ENCODE data around the gene TXNL1. TPM values are rescaled to one million over a fixed set of nuclear protein-coding genes. Genes with fewer than 3 reads are reported as not detected.

TXNL1 gene
- total RNA-seq, 6 donors from 2014 or later, result 6.9 to 53.4 (median 41.1) TPM

GRCh38 chr18:56651771-56652092, 13.3 kb upstream of the TXNL1 start:
- DNase-seq (no peak), ATAC-seq (ENCODE audit: low FRiP score in 2 of 2) (no peak)
- peak overlapping the region; percentile 83 to 94 (median 91) for H3K27ac ChIP-seq
- 10 to 13% methylated on average over 4 to 5 of the region's 5 CpGs for WGBS, 2 donors
- no peaks in the 10 kb centered on the region for H3K27me3 ChIP-seq
- no peaks in the 10 kb centered on the region for H3K36me3 ChIP-seq
- peak overlapping the region; percentile 70 to 94 (median 86) for H3K4me3 ChIP-seq
- no peaks in the 10 kb centered on the region for H3K9me3 ChIP-seq
- TF ChIP-seq POLR2A (IDR thresholded peaks at IDR 0.05) (no peak), CTCF (IDR thresholded peaks at IDR 0.05) (no peak), POLR2AphosphoS5 (IDR thresholded peaks at IDR 0.05) (no peak), EP300 (IDR thresholded peaks at IDR 0.05) (no peak)
- H3K4me1 ChIP-seq, result peaks cover 10 to 17% (median 11%) of the 10 kb centered on the region in 4 donors

GRCh38 chr18:56650944-56651770, 12.8 kb upstream of the TXNL1 start, which contains the start of gene WDR7:
Gene WDR7 (plus strand): TSS chr18:56651359. CDS start chr18:56672516, 21,157 bp downstream.
- peak; percentile 95 to 98 for DNase-seq
- peak in 3 of 6 experiments; percentile 17 to 33 (median 32) for TF ChIP-seq CTCF (IDR thresholded peaks at IDR 0.05)
- peak; percentile 59 to 79 for TF ChIP-seq POLR2AphosphoS5 (IDR thresholded peaks at IDR 0.05)
- TF ChIP-seq POLR2A (IDR thresholded peaks at IDR 0.05), result peak in 3 of 4 donors; percentile 26 to 75 (median 52)
- peak in 1 of 4 donors; percentile 17 for TF ChIP-seq EP300 (IDR thresholded peaks at IDR 0.05)
- Histone ChIP-seq H3K36me3 (no peaks in the 10 kb centered on the region), H3K4me3 (peak within 1 kb of the TSS; percentile 70 to 94 (median 86)), H3K27ac (peak within 1 kb of the TSS; percentile 83 to 94 (median 91)), H3K4me1 (peaks cover 10 to 17% (median 11%) of the 10 kb centered on the region in 4 donors), H3K27me3 (no peaks in the 10 kb centered on the region), H3K9me3 (no peaks in the 10 kb centered on the region)
- WGBS, 2 donors, result 1 to 2% methylated on average over 6 to 36 of the region's 47 CpGs
- ATAC-seq (ENCODE audit: low FRiP score in 2 of 2), result peak; percentile 98 to 99

GRCh38 chr18:56649996-56650395, 11.6 kb upstream of the TXNL1 start:
- H3K4me1 ChIP-seq, result peaks cover 10 to 17% (median 11%) of the 10 kb centered on the region in 4 donors
- no peak overlapping the region for H3K27ac ChIP-seq
- no peaks in the 10 kb centered on the region for H3K9me3 ChIP-seq
- no peak overlapping the region for H3K4me3 ChIP-seq
- DNase-seq (no peak), ATAC-seq (ENCODE audit: low FRiP score in 2 of 2) (no peak)
- H3K27me3 ChIP-seq, result no peaks in the 10 kb centered on the region
- 92 to 100% methylated on average over 1 of the region's 1 CpG for WGBS, 2 donors
- no peaks in the 10 kb centered on the region for H3K36me3 ChIP-seq
- TF ChIP-seq POLR2A (IDR thresholded peaks at IDR 0.05), result no peak
- no peak for TF ChIP-seq EP300 (IDR thresholded peaks at IDR 0.05)
- no peak for TF ChIP-seq POLR2AphosphoS5 (IDR thresholded peaks at IDR 0.05)
- no peak for TF ChIP-seq CTCF (IDR thresholded peaks at IDR 0.05)

- Histone ChIP-seq H3K4me3 (no peak overlapping the region), H3K27ac (peak overlapping the region in 1 of 4 donors; percentile 43), H3K9me3 (no peaks in the 10 kb centered on the region), H3K27me3 (no peaks in the 10 kb centered on the region), H3K36me3 (no peaks in the 10 kb centered on the region), H3K4me1 (peaks cover 10 to 17% (median 11%) of the 10 kb centered on the region in 4 donors)
- ATAC-seq (ENCODE audit: low FRiP score in 2 of 2), result no peak
- DNase-seq, result no peak
- no peak for TF ChIP-seq EP300 (IDR thresholded peaks at IDR 0.05)
- no peak for TF ChIP-seq POLR2AphosphoS5 (IDR thresholded peaks at IDR 0.05)
- TF ChIP-seq CTCF (IDR thresholded peaks at IDR 0.05), result no peak
- no peak for TF ChIP-seq POLR2A (IDR thresholded peaks at IDR 0.05)
- WGBS, 2 donors, result 77 to 86% methylated on average over 3 of the region's 3 CpGs
Measured at GRCh38 chr18:56647951-56648893, 9.8 kb upstream of the TXNL1 start.

All from upper lobe of left lung (tissue), 6 donors.